K562 (cell line): ENCODE results near the gene GPR42. TPM values are rescaled to one million over a fixed set of nuclear protein-coding genes. Genes with fewer than 3 reads are reported as not detected.

Source experiments
- CHD4 ChIP-seq: fragments of 200-600 bp; sonication (generic); IDR thresholded peaks from 3 replicates; pipeline ENCODE4 v1.6.1; 2012; ENCODE audit warnings: low read depth, mild to moderate bottlenecking, mixed read lengths, low read length, inconsistent platforms; ENCODE audit not compliant: insufficient read depth, insufficient replicate concordance, poor library complexity, severe bottlenecking
- ETV5 ChIP-seq: sonication (generic); formaldehyde crosslinking; IDR thresholded peaks from 2 replicates; pipeline ENCODE4 v1.4.0; 2020; ENCODE audit warnings: low read depth, mild to moderate bottlenecking, missing genetic modification reagents
- FOSL1 ChIP-seq: fragments of 200-800 bp; sonication (Bioruptor generic); conservative IDR thresholded peaks from 2 replicates; pipeline ENCODE4 v1.6.1; 2016; ENCODE audit warnings: missing genetic modification characterization, missing compliant biosample characterization
- HCFC1 ChIP-seq: IDR thresholded peaks from 2 replicates; pipeline ENCODE4 v1.6.1; 2012; ENCODE audit warnings: low read depth, low read length, improper control_type of control experiment
- HSF4 ChIP-seq: fragments of 250-450 bp; sonication (Bioruptor Pico); IDR thresholded peaks from 2 replicates; pipeline ENCODE4 v2.1.2; 2022; ENCODE audit warnings: mild to moderate bottlenecking, moderate library complexity, borderline replicate concordance
- MCM3 ChIP-seq: fragments of 450-650 bp; IDR thresholded peaks from 2 replicates; pipeline ENCODE4 v1.6.1; 2016
- MTA2 ChIP-seq: fragments of 450-650 bp; IDR thresholded peaks from 2 replicates; pipeline ENCODE4 v1.6.1; 2016; ENCODE audit warnings: low read depth
- NFE2 ChIP-seq: IDR thresholded peaks from 2 replicates; pipeline ENCODE4 v1.6.1; 2014; ENCODE audit warnings: antibody characterized with exemption, low read depth
- NR2C2 ChIP-seq, 2 experiments: fragments of 200-800 bp in 1 of 2; sonication (Bioruptor generic) in 1 of 2; sonication (generic) in 1 of 2; formaldehyde crosslinking in 1 of 2; IDR thresholded peaks; 2 replicates each; pipeline versions ENCODE4 v1.6.1 to v1.8.0; 2016 to 2022; ENCODE audit warnings: mild to moderate bottlenecking in 1 of 2, missing compliant biosample characterization in 1 of 2, missing genetic modification characterization in 1 of 2, missing genetic modification reagents in 1 of 2
- POLR3G ChIP-seq: IDR thresholded peaks from 2 replicates; pipeline ENCODE4 v1.6.1; 2011; ENCODE audit not compliant: insufficient read length, insufficient replicate concordance; ENCODE audit errors: extremely low read depth
- SNRNP70 ChIP-seq: fragments of 200-400 bp; formaldehyde crosslinking; optimal IDR thresholded peaks from 2 replicates; pipeline ENCODE3; 2017; ENCODE audit warnings: low read depth, low read length
- SP2 ChIP-seq: IDR thresholded peaks from 2 replicates; pipeline ENCODE4 v1.6.1; 2011; ENCODE audit warnings: mild to moderate bottlenecking, low read depth, low read length, moderate library complexity; ENCODE audit not compliant: poor library complexity, severe bottlenecking; ENCODE audit errors: extremely low read depth
- SRSF1 ChIP-seq: fragments of 200-400 bp; formaldehyde crosslinking; IDR thresholded peaks from 2 replicates; pipeline ENCODE4 v1.6.1; 2017; ENCODE audit warnings: mild to moderate bottlenecking, low read depth, low read length, moderate library complexity
- ZFP1 ChIP-seq: fragments of 450-650 bp; formaldehyde crosslinking; IDR thresholded peaks from 2 replicates; pipeline ENCODE4 v1.4.0; 2020; ENCODE audit warnings: mild to moderate bottlenecking, mixed read lengths
- ZFX ChIP-seq: sonication (generic); formaldehyde crosslinking; IDR thresholded peaks from 2 replicates; pipeline ENCODE4 v1.8.0; 2022; ENCODE audit warnings: mild to moderate bottlenecking, missing genetic modification reagents, moderate library complexity
- ZNF165 ChIP-seq: fragments of 250-450 bp; sonication (Bioruptor Pico); IDR thresholded peaks from 2 replicates; pipeline ENCODE4 v1.4.0; 2020; ENCODE audit warnings: borderline replicate concordance
- polyA plus RNA-seq, 8 experiments: library from polyadenylated mRNA; depleted of rRNA in 4 of 8; stranded (reverse) in 5 of 8; unstranded in 3 of 8; fragments of >200 nt; fragmentation: Nextera tagmentation in 2 of 8; fragmentation: Illumina TruSeq in 1 of 8; extraction: Ambion mirVana in 2 of 8; extraction: Trizol in 1 of 8; gene quantifications; 2 replicates each; pipeline versions ENCODE4 v1.2.1 to v1.2.3, GENCODE V29; 2011 to 2014; ENCODE audit warnings: inconsistent platforms in 1 of 8, missing spikeins in 1 of 8
- total RNA-seq, 7 experiments: library from RNA; depleted of rRNA in 6 of 7; stranded (reverse); fragments of >200 nt in 6 of 7; fragmentation: Illumina TruSeq in 2 of 7; extraction: Trizol in 2 of 7; gene quantifications; 2 replicates each; pipeline versions ENCODE4 v1.2.1 to v1.2.3, GENCODE V29; 2011 to 2021; ENCODE audit warnings: low replicate concordance in 1 of 7
- TF ChIP-seq, protein P1 (sequence below), 2 experiments: fragments of 150-350 bp in 1 of 2; IDR thresholded peaks; 2 replicates each; pipeline ENCODE4 v1.6.1; 2012 to 2016; ENCODE audit warnings: low read depth in 2 of 2, low read length in 2 of 2, mild to moderate bottlenecking in 1 of 2, moderate library complexity in 1 of 2
- TF ChIP-seq, protein P2 (sequence below): sonication (generic); formaldehyde crosslinking; IDR thresholded peaks from 2 replicates; pipeline ENCODE4 v1.8.0; 2022; ENCODE audit warnings: mild to moderate bottlenecking, missing genetic modification reagents
- TF ChIP-seq, protein P3 (sequence below): fragments of 250-450 bp; sonication (Bioruptor Pico); IDR thresholded peaks from 2 replicates; pipeline ENCODE4 v1.5.0; 2021; ENCODE audit warnings: mild to moderate bottlenecking, moderate library complexity
- TF ChIP-seq, protein P4 (sequence below): fragments of 250-450 bp; sonication (Bioruptor Pico); IDR thresholded peaks from 2 replicates; pipeline ENCODE4 v1.8.0; 2021; ENCODE audit warnings: moderate library complexity, mild to moderate bottlenecking, inconsistent platforms

Gene GPR42
- total and polyA plus RNA-seq, 9 of the 15 experiments (the other 6 are each of a cell fraction or from before 2014, with no cell fraction given) = not detected

DNA sequence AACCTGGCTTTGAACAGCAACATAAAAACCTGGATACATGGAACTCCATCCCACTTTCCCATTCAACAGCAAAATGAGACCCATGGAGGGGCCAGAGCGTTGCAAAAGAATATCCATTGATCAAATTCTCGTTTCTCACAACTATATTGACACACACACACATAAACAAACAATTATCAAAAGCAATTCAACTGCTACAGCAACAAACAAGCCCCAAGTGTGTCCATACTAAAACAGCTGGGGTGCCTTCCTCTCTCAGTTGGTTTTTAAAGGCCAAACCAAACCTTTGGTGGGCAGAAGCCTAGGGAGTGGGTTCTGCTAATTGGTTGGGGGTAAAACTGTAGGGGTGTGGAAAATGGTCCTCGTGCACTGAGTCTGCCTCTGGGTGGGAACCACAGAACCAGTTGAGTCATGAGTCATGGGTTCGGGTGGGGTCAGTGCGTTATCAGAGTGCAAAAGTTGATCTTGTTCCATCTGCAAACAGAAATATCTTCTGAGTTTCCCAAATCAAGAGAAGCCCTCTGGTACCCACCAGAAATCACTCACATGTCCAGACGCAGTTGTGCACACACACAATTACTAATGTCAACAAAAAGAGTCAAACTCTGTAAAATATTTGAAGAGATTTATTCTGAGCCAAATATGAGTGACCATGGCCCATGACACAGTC lies 18.5 kb downstream of the GPR42 start (continued):
- TF ChIP-seq, protein P1, sequence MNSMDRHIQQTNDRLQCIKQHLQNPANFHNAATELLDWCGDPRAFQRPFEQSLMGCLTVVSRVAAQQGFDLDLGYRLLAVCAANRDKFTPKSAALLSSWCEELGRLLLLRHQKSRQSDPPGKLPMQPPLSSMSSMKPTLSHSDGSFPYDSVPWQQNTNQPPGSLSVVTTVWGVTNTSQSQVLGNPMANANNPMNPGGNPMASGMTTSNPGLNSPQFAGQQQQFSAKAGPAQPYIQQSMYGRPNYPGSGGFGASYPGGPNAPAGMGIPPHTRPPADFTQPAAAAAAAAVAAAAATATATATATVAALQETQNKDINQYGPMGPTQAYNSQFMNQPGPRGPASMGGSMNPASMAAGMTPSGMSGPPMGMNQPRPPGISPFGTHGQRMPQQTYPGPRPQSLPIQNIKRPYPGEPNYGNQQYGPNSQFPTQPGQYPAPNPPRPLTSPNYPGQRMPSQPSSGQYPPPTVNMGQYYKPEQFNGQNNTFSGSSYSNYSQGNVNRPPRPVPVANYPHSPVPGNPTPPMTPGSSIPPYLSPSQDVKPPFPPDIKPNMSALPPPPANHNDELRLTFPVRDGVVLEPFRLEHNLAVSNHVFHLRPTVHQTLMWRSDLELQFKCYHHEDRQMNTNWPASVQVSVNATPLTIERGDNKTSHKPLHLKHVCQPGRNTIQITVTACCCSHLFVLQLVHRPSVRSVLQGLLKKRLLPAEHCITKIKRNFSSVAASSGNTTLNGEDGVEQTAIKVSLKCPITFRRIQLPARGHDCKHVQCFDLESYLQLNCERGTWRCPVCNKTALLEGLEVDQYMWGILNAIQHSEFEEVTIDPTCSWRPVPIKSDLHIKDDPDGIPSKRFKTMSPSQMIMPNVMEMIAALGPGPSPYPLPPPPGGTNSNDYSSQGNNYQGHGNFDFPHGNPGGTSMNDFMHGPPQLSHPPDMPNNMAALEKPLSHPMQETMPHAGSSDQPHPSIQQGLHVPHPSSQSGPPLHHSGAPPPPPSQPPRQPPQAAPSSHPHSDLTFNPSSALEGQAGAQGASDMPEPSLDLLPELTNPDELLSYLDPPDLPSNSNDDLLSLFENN (IDR thresholded peaks at IDR 0.05; ENCODE audit: low read depth in 2 of 2, low read length in 2 of 2) = no peak
- TF ChIP-seq MCM3 (no peak), ETV5 (CRISPR knock-in tag) (no peak), POLR3G (no peak), ZFX (0 out of 2 replicates have a peak, but pooled peaks have one; percentile 16), ZNF165 (CRISPR knock-in tag) (no peak; the same call in 1 of the 2 replicates), HCFC1 (no peak), NFE2 (peak; percentile 62; the same call in 1 of the 2 replicates), FOSL1 (tag) (peak; percentile 90), CHD4 (no peak), SNRNP70 (no peak), SP2 (no peak), SRSF1 (no peak), HSF4 (CRISPR knock-in tag) (peak; percentile 66; the same call in 1 of the 2 replicates), NR2C2 (CRISPR knock-in tag; IDR thresholded peaks at IDR 0.05) (no peak), NR2C2 (tag; IDR thresholded peaks at IDR 0.05) (peak; percentile 67), MTA2 (no peak), ZFP1 (CRISPR knock-in tag) (no peak)
- TF ChIP-seq, protein P2, sequence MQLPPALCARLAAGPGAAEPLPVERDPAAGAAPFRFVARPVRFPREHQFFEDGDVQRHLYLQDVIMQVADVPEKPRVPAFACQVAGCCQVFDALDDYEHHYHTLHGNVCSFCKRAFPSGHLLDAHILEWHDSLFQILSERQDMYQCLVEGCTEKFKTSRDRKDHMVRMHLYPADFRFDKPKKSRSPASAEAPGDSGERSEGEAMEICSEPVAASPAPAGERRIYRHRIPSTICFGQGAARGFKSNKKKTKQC (CRISPR knock-in tag) = no peak
- TF ChIP-seq, protein P3, sequence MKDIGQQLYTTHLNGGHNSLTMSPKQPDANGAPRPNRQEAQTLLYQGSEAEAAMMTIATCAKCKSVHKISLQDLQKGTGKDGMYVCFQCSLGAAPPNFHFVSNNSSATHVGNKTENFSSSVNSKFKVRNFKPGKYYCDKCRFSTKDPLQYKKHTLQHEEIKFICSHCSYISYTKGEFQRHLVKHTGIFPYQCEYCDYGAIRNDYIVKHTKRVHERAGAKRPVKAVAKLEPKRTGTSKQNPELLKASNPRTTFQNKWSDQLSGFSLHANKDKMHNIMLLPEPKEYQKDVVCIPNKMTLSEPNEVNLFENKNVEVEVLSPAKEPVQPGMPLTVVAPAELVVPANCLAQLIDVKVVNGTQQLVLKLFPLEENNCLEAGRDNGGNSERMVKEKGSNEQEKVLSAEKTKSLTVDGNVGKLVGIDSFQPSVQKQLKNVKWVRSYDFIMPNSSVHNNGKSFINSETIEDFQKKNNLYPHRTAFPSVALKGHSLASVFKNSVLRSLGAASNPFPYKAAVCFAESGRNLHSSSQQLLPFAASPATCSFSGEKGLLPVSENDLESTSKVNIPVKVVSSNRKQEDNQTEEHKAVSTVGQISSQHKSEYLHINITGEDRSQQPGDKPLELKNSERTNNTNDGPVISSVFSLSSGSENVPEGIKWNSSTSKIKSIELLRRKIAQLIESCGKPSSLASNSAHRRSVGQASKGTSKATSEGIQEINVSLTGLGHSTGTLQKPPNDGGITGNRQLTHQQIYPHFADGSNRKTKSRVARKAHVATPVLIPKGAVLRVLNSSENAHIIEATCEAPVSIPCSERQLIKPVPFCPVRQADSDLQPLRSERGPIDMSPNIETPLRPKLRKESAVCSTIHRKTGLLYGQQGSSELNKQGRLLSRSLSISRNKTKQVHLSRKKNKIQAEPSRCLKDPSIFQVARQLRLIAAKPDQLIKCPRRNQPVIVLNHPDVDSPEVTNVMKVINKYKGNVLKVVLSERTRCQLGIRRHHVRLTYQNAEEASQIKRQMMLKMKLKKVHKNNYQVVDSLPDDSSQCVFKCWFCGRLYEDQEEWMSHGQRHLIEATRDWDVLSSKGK (CRISPR knock-in tag) = no peak
- TF ChIP-seq, protein P4, sequence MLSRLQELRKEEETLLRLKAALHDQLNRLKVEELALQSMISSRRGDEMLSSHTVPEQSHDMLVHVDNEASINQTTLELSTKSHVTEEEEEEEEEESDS (CRISPR knock-in tag) = no peak
